SU-DHL-6 (cell line): Measurements from ENCODE around the gene GMNC.

Experiments used
- H2AFZ ChIP-seq: fragments of 200-600 bp; sonication (generic); 2 replicates; pipeline ENCODE4 v1.6.1; 2014; ENCODE audit warnings: low read depth, mild to moderate bottlenecking, moderate library complexity, mixed read lengths, antibody characterized with exemption, low read length; ENCODE audit not compliant: severe bottlenecking
- H3F3A ChIP-seq: fragments of 200-600 bp; shearing (Covaris generic); 2 replicates; pipeline ENCODE4 v1.6.0; 2016; ENCODE audit warnings: antibody characterized with exemption, mild to moderate bottlenecking; ENCODE audit not compliant: insufficient read depth
- H3K27ac ChIP-seq: fragments of 200-600 bp; sonication (generic); 2 replicates; pipeline ENCODE4 v1.5.1; 2016; ENCODE audit warnings: low read depth, mild to moderate bottlenecking, low read length, moderate library complexity, mixed read lengths
- H3K27me3 ChIP-seq: fragments of 200-600 bp; sonication (generic), shearing (Covaris generic); 2 replicates; pipeline ENCODE4 v1.6.0; 2014; ENCODE audit warnings: mild to moderate bottlenecking, low read length
- H3K36me3 ChIP-seq: fragments of 200-600 bp; sonication (generic); 2 replicates; pipeline ENCODE4 v1.6.1; 2014; ENCODE audit warnings: mild to moderate bottlenecking, low read length, mixed read lengths
- H3K4me2 ChIP-seq: fragments of 300-600, 200-600 bp; shearing (Covaris generic), sonication (generic); 2 replicates; pipeline ENCODE4 v1.6.0; 2014; ENCODE audit warnings: low read length, low read depth, mild to moderate bottlenecking; ENCODE audit not compliant: poor library complexity, severe bottlenecking
- H3K4me3 ChIP-seq: fragments of 200-600 bp; sonication (generic); 2 replicates; pipeline ENCODE4 v1.5.1; 2014; ENCODE audit warnings: antibody characterized with exemption, low read length, mild to moderate bottlenecking, mixed read lengths; ENCODE audit not compliant: insufficient read depth, poor library complexity, severe bottlenecking
- H3K79me2 ChIP-seq: fragments of 200-600 bp; sonication (generic); 2 replicates; pipeline ENCODE4 v1.6.1; 2014; ENCODE audit warnings: mild to moderate bottlenecking, low read length, moderate library complexity; ENCODE audit not compliant: insufficient read depth
- H3K9ac ChIP-seq: fragments of 200-600 bp; sonication (generic); 2 replicates; pipeline ENCODE4 v1.7.0; 2014; ENCODE audit warnings: mild to moderate bottlenecking, low read length
- H3K9me2 ChIP-seq: fragments of 200-600 bp; sonication (generic); replicated peaks from 2 replicates; pipeline ENCODE4 v1.6.1; 2014; ENCODE audit warnings: low read length; ENCODE audit not compliant: insufficient read depth
- H3K9me3 ChIP-seq: fragments of 200-600 bp; sonication (generic); 2 replicates; pipeline ENCODE4 v1.6.1; 2014; ENCODE audit warnings: low read length, mixed read lengths; ENCODE audit not compliant: insufficient read depth
- H4K20me1 ChIP-seq: fragments of 200-600 bp; sonication (generic); 2 replicates; pipeline ENCODE4 v1.6.1; 2014; ENCODE audit warnings: low read depth, mild to moderate bottlenecking, antibody characterized with exemption, low read length, moderate library complexity, mixed read lengths
- EZH2phosphoT487 ChIP-seq: fragments of 200-600 bp; sonication (generic), shearing (Covaris generic); conservative IDR thresholded peaks from 2 replicates; pipeline ENCODE4 v1.6.1; 2018; ENCODE audit warnings: mild to moderate bottlenecking, antibody characterized with exemption, low read length, moderate library complexity, mixed read lengths
- TF ChIP-seq, protein P1 (sequence below): fragments of 200-600 bp; sonication (generic); IDR thresholded peaks from one replicate; pipeline ENCODE4 v1.5.1; 2017; ENCODE audit warnings: antibody characterized with exemption, mild to moderate bottlenecking, low read length, moderate library complexity; ENCODE audit not compliant: insufficient read depth, poor library complexity, severe bottlenecking

The GMNC gene

DNA sequence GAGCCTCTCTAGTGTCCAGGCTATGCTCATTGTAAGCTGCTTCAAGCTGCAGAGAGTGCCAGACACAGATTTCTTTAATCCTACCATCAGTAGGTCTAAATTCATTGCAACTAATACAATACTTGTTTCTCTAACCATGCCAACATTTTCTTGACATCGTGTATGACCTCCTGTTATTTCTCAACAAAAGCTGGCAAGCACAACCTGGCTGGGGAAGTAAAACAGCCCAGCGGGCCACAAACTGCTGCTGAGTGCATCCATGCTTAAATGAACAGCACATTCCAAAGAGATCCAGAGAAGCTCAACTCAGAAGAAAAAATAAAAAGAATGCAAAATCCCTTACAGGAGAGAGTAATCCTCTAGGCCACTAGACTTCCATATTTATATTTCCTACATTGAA lies 36.5 kb downstream of the GMNC start:
- Histone ChIP-seq H3K27me3 (no peaks in the 10 kb centered on the region), H3K9ac (no peak overlapping the region), H3K79me2 (no peaks in the 10 kb centered on the region), H2AFZ (no peak overlapping the region), H3K27ac (no peak overlapping the region), H3K9me2 (no peaks in the 10 kb centered on the region), H3K36me3 (no peaks in the 10 kb centered on the region), H4K20me1 (no peaks in the 10 kb centered on the region), H3K4me2 (no peak overlapping the region), H3K9me3 (no peaks in the 10 kb centered on the region), H3F3A (no peaks in the 10 kb centered on the region), H3K4me3 (no peak overlapping the region)
- TF ChIP-seq, protein P1, sequence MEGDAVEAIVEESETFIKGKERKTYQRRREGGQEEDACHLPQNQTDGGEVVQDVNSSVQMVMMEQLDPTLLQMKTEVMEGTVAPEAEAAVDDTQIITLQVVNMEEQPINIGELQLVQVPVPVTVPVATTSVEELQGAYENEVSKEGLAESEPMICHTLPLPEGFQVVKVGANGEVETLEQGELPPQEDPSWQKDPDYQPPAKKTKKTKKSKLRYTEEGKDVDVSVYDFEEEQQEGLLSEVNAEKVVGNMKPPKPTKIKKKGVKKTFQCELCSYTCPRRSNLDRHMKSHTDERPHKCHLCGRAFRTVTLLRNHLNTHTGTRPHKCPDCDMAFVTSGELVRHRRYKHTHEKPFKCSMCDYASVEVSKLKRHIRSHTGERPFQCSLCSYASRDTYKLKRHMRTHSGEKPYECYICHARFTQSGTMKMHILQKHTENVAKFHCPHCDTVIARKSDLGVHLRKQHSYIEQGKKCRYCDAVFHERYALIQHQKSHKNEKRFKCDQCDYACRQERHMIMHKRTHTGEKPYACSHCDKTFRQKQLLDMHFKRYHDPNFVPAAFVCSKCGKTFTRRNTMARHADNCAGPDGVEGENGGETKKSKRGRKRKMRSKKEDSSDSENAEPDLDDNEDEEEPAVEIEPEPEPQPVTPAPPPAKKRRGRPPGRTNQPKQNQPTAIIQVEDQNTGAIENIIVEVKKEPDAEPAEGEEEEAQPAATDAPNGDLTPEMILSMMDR = no peak
- no peak for TF ChIP-seq EZH2phosphoT487

DNA sequence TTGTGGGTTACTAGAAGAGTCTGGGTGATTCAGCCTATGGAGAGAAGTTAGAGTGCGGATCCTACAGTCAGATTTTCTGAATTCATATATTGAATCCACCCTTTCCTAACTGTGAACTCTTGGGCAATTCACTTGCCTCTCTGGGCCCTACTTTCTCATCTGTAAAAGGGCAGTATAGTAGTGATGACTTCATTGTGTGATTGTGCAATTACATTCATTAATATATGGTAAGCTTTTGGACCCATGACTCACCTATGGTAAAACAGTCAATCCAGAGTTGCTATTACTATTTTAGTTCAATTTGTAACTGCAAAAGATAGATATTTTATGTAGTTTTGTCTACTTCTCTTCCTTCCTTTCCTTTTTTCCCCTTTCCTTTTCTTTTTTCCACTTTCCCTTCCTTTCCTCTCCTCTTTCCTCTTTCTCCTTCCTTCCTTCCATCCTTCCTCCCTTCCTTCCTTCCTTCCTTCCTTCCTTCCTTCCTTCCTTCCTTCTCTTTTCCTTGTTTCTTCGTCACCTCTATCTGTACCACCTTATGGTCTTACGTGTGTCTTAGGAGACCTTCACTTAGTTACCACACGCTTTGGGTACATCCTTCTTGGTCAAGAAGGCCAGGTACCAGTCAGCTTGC lies 37.0 kb downstream of the GMNC start:
- Histone ChIP-seq H3K4me2 (no peak overlapping the region), H3K36me3 (no peaks in the 10 kb centered on the region), H3K27me3 (no peaks in the 10 kb centered on the region), H3K79me2 (no peaks in the 10 kb centered on the region), H3K27ac (no peak overlapping the region), H4K20me1 (no peaks in the 10 kb centered on the region), H3K4me3 (no peak overlapping the region), H3K9ac (no peak overlapping the region), H3F3A (no peaks in the 10 kb centered on the region), H3K9me3 (no peaks in the 10 kb centered on the region), H2AFZ (no peak overlapping the region), H3K9me2 (no peaks in the 10 kb centered on the region)
- TF ChIP-seq, protein P1 = no peak
- no peak for TF ChIP-seq EZH2phosphoT487

DNA sequence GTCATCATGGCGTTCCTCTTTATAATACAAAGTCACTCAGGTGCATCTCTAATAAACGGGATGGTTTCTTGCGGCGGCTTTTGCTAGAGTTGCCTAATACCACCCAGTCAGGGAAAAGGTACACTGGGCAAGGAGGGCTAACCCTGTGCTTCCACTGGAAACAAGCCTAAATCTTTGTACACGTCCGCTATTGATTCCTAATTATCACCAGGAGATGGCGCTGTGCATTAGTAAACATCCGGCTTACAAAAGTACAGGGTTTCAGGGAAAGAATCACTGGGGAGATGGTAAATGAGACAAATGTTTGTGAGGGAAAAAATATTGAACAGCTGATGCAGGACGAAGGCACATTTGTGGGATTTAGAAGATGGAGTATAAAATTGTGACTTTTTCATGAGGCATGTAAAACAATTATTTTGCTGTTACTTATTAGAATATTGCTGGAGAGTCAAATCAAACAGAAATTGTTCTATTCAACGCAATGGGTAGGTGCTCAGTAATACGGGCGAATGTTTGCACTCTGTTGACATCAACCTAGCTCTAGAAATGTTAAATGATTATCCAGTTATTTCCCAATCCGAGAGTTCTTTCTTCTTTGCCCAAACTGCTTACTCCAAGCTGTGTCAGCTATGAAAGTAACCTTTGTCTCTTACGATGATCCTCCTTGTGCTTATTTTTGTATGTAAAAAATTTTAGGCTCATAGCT lies 50.6 kb downstream of the GMNC start:
- Histone ChIP-seq H4K20me1 (no peaks in the 10 kb centered on the region), H3K4me2 (no peak overlapping the region), H3K27me3 (no peaks in the 10 kb centered on the region), H2AFZ (no peak overlapping the region), H3K9me3 (no peaks in the 10 kb centered on the region), H3K27ac (no peak overlapping the region), H3K9me2 (no peaks in the 10 kb centered on the region), H3K4me3 (no peak overlapping the region), H3K9ac (no peak overlapping the region), H3K36me3 (no peaks in the 10 kb centered on the region), H3K79me2 (no peaks in the 10 kb centered on the region), H3F3A (no peaks in the 10 kb centered on the region)
- TF ChIP-seq EZH2phosphoT487 = no peak
- TF ChIP-seq, protein P1 = peak; percentile 59
